HepG2 (cell line): Measurements from ENCODE around the gene ICAM5. TPM values are rescaled to one million over a fixed set of nuclear protein-coding genes. Genes with fewer than 3 reads are reported as not detected.

Experiments used
- HHEX ChIP-seq: IDR thresholded peaks from 2 replicates; pipeline ENCODE4 v1.6.1; 2016; ENCODE audit warnings: control low read depth
- HMG20A ChIP-seq: IDR thresholded peaks from 2 replicates; pipeline ENCODE4 v1.6.1; 2016; ENCODE audit warnings: borderline replicate concordance
- HOXA3 ChIP-seq: sonication (generic); formaldehyde crosslinking; IDR thresholded peaks from 2 replicates; pipeline ENCODE4 v1.5.0; 2020; ENCODE audit warnings: missing genetic modification reagents
- NFKB2 ChIP-seq: sonication (generic); formaldehyde crosslinking; IDR thresholded peaks from 2 replicates; pipeline ENCODE4 v1.4.0; 2020; ENCODE audit warnings: missing genetic modification reagents, borderline replicate concordance
- RAD21 ChIP-seq: fragments of 450-650 bp; formaldehyde crosslinking; IDR thresholded peaks from 2 replicates; pipeline ENCODE4 v1.5.0; 2020; ENCODE audit warnings: mild to moderate bottlenecking
- ZC3H4 ChIP-seq: sonication (generic); formaldehyde crosslinking; IDR thresholded peaks from 2 replicates; pipeline ENCODE4 v1.4.0; 2020; ENCODE audit warnings: missing genetic modification reagents, borderline replicate concordance
- ZNF136 ChIP-seq: sonication (generic); formaldehyde crosslinking; IDR thresholded peaks from 2 replicates; pipeline ENCODE4 v1.8.1; 2022; ENCODE audit warnings: low read depth, mild to moderate bottlenecking, moderate library complexity, missing genetic modification reagents
- ZNF180 ChIP-seq: sonication (generic); formaldehyde crosslinking; IDR thresholded peaks from 2 replicates; pipeline ENCODE4 v1.4.0; 2020; ENCODE audit warnings: low read depth, missing genetic modification reagents, borderline replicate concordance
- ZNF777 ChIP-seq: sonication (generic); formaldehyde crosslinking; IDR thresholded peaks from 2 replicates; pipeline ENCODE4 v1.4.0; 2020; ENCODE audit warnings: missing genetic modification reagents
- polyA plus RNA-seq, 8 experiments: library from polyadenylated mRNA; depleted of rRNA in 3 of 8; stranded (reverse) in 7 of 8; unstranded in 1 of 8; fragments of >200 nt; fragmentation: Illumina TruSeq in 4 of 8; extraction: Trizol in 4 of 8; gene quantifications; 2 replicates each; pipeline versions ENCODE4 v1.2.1 to v1.2.3, GENCODE V29; 2011 to 2016; ENCODE audit warnings: low read depth in 4 of 8, missing spikeins in 1 of 8, mixed read lengths in 1 of 8; ENCODE audit not compliant: insufficient read depth in 1 of 8
- total RNA-seq, 5 experiments: library from RNA; depleted of rRNA; stranded (reverse); fragments of >200 nt; fragmentation: Illumina TruSeq; extraction: Trizol; gene quantifications; 2 replicates each; pipeline ENCODE4 v1.2.3, GENCODE V29; 2016; ENCODE audit warnings: low read depth in 1 of 5
- TF ChIP-seq, protein P1 (sequence below): sonication (generic); formaldehyde crosslinking; IDR thresholded peaks from 2 replicates; pipeline ENCODE4 v1.4.0; 2020; ENCODE audit warnings: missing genetic modification reagents; ENCODE audit errors: not compliant biosample characterization
- TF ChIP-seq, protein P2 (sequence below): sonication (generic); formaldehyde crosslinking; IDR thresholded peaks from 2 replicates; pipeline ENCODE4 v1.5.0; 2020; ENCODE audit warnings: mild to moderate bottlenecking, missing genetic modification reagents, borderline replicate concordance
- TF ChIP-seq, protein P3 (sequence below): sonication (generic); formaldehyde crosslinking; IDR thresholded peaks from 2 replicates; pipeline ENCODE4 v1.4.0; 2020; ENCODE audit warnings: low read depth, mild to moderate bottlenecking, missing genetic modification reagents
- TF ChIP-seq, protein P4 (sequence below): IDR thresholded peaks from 2 replicates; pipeline ENCODE4 v1.6.1; 2016; ENCODE audit warnings: low read depth, control low read depth
- TF ChIP-seq, protein P5 (sequence below): sonication (generic); formaldehyde crosslinking; IDR thresholded peaks from 2 replicates; pipeline ENCODE4 v1.4.0; 2020; ENCODE audit warnings: missing genetic modification reagents
- TF ChIP-seq, protein P6 (sequence below): IDR thresholded peaks from 2 replicates; pipeline ENCODE4 v1.6.1; 2012; ENCODE audit warnings: low read length, improper control_type of control experiment

Gene ICAM5
- total and polyA plus RNA-seq, 2 of the 13 experiments (the other 11 are each of a cell fraction or from before 2014, with no cell fraction given), result 0.46 to 1.6 TPM

DNA sequence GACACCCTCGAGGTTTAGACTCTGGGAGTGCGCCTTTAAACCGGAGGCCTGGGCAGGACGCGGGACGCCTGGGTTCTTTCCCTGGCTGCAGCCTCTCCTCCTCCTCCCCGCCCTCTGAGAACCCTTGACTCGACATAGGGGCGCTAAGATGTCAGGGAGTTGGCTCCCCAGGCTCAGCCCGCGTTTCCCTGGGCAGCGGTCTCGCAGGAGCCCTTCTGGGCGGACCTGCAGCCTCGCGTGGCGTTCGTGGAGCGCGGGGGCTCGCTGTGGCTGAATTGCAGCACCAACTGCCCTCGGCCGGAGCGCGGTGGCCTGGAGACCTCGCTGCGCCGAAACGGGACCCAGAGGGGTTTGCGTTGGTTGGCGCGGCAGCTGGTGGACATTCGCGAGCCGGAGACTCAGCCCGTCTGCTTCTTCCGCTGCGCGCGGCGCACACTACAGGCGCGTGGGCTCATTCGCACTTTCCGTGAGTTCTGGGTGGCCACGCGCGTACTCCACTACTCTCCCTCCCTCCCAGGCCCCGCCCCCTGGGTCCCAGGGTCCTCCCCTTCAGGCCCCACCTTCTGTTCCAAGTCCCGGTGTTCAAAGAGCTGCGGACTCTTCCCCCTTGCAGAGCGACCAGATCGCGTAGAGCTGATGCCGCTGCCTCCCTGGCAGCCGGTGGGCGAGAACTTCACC, 1.3 kb downstream of the ICAM5 start (continued):
- TF ChIP-seq ZNF136 (0 out of 2 replicates have a peak, but pooled peaks have one; percentile 17), RAD21 (CRISPR knock-in tag) (no peak), ZNF777 (CRISPR knock-in tag) (0 out of 2 replicates have a peak, but pooled peaks have one; percentile 31), HOXA3 (CRISPR knock-in tag) (peak; percentile 19), ZC3H4 (CRISPR knock-in tag) (no peak), HHEX (CRISPR knock-in tag) (no peak), NFKB2 (CRISPR knock-in tag) (0 out of 2 replicates have a peak, but pooled peaks have one; percentile 45), HMG20A (CRISPR knock-in tag) (no peak), ZNF180 (peak; percentile 35; the same call in 1 of the 2 replicates)
- TF ChIP-seq, protein P1, sequence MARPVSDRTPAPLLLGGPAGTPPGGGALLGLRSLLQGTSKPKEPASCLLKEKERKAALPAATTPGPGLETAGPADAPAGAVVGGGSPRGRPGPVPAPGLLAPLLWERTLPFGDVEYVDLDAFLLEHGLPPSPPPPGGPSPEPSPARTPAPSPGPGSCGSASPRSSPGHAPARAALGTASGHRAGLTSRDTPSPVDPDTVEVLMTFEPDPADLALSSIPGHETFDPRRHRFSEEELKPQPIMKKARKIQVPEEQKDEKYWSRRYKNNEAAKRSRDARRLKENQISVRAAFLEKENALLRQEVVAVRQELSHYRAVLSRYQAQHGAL (CRISPR knock-in tag), result no peak
- TF ChIP-seq, protein P2, sequence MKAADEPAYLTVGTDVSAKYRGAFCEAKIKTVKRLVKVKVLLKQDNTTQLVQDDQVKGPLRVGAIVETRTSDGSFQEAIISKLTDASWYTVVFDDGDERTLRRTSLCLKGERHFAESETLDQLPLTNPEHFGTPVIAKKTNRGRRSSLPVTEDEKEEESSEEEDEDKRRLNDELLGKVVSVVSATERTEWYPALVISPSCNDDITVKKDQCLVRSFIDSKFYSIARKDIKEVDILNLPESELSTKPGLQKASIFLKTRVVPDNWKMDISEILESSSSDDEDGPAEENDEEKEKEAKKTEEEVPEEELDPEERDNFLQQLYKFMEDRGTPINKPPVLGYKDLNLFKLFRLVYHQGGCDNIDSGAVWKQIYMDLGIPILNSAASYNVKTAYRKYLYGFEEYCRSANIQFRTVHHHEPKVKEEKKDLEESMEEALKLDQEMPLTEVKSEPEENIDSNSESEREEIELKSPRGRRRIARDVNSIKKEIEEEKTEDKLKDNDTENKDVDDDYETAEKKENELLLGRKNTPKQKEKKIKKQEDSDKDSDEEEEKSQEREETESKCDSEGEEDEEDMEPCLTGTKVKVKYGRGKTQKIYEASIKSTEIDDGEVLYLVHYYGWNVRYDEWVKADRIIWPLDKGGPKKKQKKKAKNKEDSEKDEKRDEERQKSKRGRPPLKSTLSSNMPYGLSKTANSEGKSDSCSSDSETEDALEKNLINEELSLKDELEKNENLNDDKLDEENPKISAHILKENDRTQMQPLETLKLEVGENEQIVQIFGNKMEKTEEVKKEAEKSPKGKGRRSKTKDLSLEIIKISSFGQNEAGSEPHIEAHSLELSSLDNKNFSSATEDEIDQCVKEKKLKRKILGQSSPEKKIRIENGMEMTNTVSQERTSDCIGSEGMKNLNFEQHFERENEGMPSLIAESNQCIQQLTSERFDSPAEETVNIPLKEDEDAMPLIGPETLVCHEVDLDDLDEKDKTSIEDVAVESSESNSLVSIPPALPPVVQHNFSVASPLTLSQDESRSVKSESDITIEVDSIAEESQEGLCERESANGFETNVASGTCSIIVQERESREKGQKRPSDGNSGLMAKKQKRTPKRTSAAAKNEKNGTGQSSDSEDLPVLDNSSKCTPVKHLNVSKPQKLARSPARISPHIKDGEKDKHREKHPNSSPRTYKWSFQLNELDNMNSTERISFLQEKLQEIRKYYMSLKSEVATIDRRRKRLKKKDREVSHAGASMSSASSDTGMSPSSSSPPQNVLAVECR (CRISPR knock-in tag), result peak; percentile 25; the same call in 1 of the 2 replicates
- TF ChIP-seq, protein P3, sequence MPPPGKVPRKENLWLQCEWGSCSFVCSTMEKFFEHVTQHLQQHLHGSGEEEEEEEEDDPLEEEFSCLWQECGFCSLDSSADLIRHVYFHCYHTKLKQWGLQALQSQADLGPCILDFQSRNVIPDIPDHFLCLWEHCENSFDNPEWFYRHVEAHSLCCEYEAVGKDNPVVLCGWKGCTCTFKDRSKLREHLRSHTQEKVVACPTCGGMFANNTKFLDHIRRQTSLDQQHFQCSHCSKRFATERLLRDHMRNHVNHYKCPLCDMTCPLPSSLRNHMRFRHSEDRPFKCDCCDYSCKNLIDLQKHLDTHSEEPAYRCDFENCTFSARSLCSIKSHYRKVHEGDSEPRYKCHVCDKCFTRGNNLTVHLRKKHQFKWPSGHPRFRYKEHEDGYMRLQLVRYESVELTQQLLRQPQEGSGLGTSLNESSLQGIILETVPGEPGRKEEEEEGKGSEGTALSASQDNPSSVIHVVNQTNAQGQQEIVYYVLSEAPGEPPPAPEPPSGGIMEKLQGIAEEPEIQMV (CRISPR knock-in tag), result no peak
- TF ChIP-seq, protein P4, sequence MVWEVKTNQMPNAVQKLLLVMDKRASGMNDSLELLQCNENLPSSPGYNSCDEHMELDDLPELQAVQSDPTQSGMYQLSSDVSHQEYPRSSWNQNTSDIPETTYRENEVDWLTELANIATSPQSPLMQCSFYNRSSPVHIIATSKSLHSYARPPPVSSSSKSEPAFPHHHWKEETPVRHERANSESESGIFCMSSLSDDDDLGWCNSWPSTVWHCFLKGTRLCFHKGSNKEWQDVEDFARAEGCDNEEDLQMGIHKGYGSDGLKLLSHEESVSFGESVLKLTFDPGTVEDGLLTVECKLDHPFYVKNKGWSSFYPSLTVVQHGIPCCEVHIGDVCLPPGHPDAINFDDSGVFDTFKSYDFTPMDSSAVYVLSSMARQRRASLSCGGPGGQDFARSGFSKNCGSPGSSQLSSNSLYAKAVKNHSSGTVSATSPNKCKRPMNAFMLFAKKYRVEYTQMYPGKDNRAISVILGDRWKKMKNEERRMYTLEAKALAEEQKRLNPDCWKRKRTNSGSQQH (CRISPR knock-in tag), result no peak
- TF ChIP-seq, protein P5, sequence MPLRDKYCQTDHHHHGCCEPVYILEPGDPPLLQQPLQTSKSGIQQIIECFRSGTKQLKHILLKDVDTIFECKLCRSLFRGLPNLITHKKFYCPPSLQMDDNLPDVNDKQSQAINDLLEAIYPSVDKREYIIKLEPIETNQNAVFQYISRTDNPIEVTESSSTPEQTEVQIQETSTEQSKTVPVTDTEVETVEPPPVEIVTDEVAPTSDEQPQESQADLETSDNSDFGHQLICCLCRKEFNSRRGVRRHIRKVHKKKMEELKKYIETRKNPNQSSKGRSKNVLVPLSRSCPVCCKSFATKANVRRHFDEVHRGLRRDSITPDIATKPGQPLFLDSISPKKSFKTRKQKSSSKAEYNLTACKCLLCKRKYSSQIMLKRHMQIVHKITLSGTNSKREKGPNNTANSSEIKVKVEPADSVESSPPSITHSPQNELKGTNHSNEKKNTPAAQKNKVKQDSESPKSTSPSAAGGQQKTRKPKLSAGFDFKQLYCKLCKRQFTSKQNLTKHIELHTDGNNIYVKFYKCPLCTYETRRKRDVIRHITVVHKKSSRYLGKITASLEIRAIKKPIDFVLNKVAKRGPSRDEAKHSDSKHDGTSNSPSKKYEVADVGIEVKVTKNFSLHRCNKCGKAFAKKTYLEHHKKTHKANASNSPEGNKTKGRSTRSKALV (CRISPR knock-in tag), result peak; percentile 94; the same call in 1 of the 2 replicates
- TF ChIP-seq, protein P6, sequence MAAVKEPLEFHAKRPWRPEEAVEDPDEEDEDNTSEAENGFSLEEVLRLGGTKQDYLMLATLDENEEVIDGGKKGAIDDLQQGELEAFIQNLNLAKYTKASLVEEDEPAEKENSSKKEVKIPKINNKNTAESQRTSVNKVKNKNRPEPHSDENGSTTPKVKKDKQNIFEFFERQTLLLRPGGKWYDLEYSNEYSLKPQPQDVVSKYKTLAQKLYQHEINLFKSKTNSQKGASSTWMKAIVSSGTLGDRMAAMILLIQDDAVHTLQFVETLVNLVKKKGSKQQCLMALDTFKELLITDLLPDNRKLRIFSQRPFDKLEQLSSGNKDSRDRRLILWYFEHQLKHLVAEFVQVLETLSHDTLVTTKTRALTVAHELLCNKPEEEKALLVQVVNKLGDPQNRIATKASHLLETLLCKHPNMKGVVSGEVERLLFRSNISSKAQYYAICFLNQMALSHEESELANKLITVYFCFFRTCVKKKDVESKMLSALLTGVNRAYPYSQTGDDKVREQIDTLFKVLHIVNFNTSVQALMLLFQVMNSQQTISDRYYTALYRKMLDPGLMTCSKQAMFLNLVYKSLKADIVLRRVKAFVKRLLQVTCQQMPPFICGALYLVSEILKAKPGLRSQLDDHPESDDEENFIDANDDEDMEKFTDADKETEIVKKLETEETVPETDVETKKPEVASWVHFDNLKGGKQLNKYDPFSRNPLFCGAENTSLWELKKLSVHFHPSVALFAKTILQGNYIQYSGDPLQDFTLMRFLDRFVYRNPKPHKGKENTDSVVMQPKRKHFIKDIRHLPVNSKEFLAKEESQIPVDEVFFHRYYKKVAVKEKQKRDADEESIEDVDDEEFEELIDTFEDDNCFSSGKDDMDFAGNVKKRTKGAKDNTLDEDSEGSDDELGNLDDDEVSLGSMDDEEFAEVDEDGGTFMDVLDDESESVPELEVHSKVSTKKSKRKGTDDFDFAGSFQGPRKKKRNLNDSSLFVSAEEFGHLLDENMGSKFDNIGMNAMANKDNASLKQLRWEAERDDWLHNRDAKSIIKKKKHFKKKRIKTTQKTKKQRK, result no peak
